IMR-90 (cell line): ENCODE results near the gene C16orf74.

ENCODE experiments used
- CEBPB ChIP-seq: IDR thresholded peaks from 2 replicates; pipeline ENCODE4 v1.6.1; 2012; ENCODE audit warnings: low read depth, low read length, improper control_type of control experiment
- MAFK ChIP-seq: IDR thresholded peaks from 2 replicates; pipeline ENCODE4 v1.6.1; 2012; ENCODE audit warnings: low read depth, low read length, improper control_type of control experiment
- RCOR1 ChIP-seq: IDR thresholded peaks from 2 replicates; pipeline ENCODE4 v1.6.1; 2012; ENCODE audit warnings: mild to moderate bottlenecking, low read length, improper control_type of control experiment; ENCODE audit not compliant: insufficient replicate concordance
- TF ChIP-seq, protein P1 (sequence below): conservative IDR thresholded peaks from 2 replicates; pipeline ENCODE4 v1.5.1; 2012; ENCODE audit warnings: mild to moderate bottlenecking, low read depth, low read length, improper control_type of control experiment

DNA sequence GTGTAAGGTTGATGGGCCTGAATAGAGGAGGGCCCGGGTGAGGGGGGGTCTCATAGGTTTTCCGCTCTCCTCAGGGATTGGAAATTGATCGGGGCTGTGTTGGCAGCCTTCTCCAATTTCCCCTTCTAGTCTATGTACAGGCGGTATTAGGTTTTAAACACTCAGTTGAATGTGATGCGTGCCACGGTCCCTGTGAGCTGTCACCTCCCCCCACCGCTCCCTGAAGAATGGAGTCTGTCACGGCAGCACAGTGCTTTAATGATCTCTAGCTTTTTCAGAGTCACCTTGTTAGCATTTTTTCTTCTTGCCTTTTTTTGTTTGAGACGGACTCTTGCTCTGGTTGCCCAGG, 49.4 kb upstream of the C16orf74 start:
- TF ChIP-seq MAFK = no peak
- TF ChIP-seq RCOR1 = no peak
- TF ChIP-seq, protein P1, sequence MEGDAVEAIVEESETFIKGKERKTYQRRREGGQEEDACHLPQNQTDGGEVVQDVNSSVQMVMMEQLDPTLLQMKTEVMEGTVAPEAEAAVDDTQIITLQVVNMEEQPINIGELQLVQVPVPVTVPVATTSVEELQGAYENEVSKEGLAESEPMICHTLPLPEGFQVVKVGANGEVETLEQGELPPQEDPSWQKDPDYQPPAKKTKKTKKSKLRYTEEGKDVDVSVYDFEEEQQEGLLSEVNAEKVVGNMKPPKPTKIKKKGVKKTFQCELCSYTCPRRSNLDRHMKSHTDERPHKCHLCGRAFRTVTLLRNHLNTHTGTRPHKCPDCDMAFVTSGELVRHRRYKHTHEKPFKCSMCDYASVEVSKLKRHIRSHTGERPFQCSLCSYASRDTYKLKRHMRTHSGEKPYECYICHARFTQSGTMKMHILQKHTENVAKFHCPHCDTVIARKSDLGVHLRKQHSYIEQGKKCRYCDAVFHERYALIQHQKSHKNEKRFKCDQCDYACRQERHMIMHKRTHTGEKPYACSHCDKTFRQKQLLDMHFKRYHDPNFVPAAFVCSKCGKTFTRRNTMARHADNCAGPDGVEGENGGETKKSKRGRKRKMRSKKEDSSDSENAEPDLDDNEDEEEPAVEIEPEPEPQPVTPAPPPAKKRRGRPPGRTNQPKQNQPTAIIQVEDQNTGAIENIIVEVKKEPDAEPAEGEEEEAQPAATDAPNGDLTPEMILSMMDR = no peak
- TF ChIP-seq CEBPB = no peak
